CD4-positive, CD25-positive, alpha-beta regulatory T cell (primary cell): ENCODE measurements around the gene SECISBP2. TPM values are rescaled to one million over a fixed set of nuclear protein-coding genes. Genes with fewer than 3 reads are reported as not detected.

Source experiments
- ATAC-seq, 2 donors: fragments of 150-1000 bp; cut with Tn5 transposase; one replicate each; pipeline ENCODE4 v1.10.0; 2021; ENCODE audit warnings: low read depth in 2 of 2, moderate number of reproducible peaks in 2 of 2, moderate library complexity in 1 of 2
- DNase-seq, 3 donors: peaks; one replicate each; pipeline versions ENCODE4 v3.0.0 to v3.0.0-alpha.2; 2012 to 2022; ENCODE audit warnings: mixed read lengths in 1 of 3
- H3K27ac ChIP-seq: one replicate; pipeline ENCODE4 v1.7.0; 2013; ENCODE audit warnings: mild to moderate bottlenecking, low read length; ENCODE audit not compliant: insufficient read depth, poor library complexity, severe bottlenecking
- H3K27me3 ChIP-seq: one replicate; pipeline ENCODE4 v1.7.0; 2013; ENCODE audit warnings: low read length; ENCODE audit not compliant: control insufficient read depth, insufficient read depth
- H3K36me3 ChIP-seq: one replicate; pipeline ENCODE4 v1.7.0; 2013; ENCODE audit warnings: mild to moderate bottlenecking, low read length, moderate library complexity; ENCODE audit not compliant: control insufficient read depth, insufficient read depth
- H3K4me1 ChIP-seq: 2 replicates; pipeline ENCODE4 v1.7.0; 2013; ENCODE audit warnings: mild to moderate bottlenecking, low read length; ENCODE audit not compliant: insufficient read depth, control insufficient read depth, poor library complexity, severe bottlenecking
- H3K4me3 ChIP-seq: one replicate; pipeline ENCODE4 v1.7.0; 2013; ENCODE audit warnings: low read depth, mild to moderate bottlenecking, low read length, moderate library complexity
- H3K9me3 ChIP-seq, 2 experiments: 1 replicate in 1 of 2; 2 replicates in 1 of 2; pipeline ENCODE4 v1.7.0; 2013; ENCODE audit warnings: low read length in 2 of 2, mild to moderate bottlenecking in 1 of 2, moderate library complexity in 1 of 2; ENCODE audit not compliant: control insufficient read depth in 2 of 2
- H3K27ac Mint-ChIP-seq, 3 donors: one replicate each; pipeline ENCODE4 v1.8.0; 2020 to 2022; ENCODE audit warnings: mild to moderate bottlenecking in 3 of 3, mixed read lengths in 3 of 3, moderate library complexity in 2 of 3
- H3K27me3 Mint-ChIP-seq: one replicate; pipeline ENCODE4 v1.8.0; 2022; ENCODE audit warnings: mild to moderate bottlenecking, mixed read lengths
- H3K36me3 Mint-ChIP-seq: one replicate; pipeline ENCODE4 v1.8.0; 2020; ENCODE audit warnings: mixed read lengths
- H3K4me1 Mint-ChIP-seq, 4 donors: one replicate each; pipeline ENCODE4 v1.8.0; 2020 to 2022; ENCODE audit warnings: mixed read lengths in 4 of 4, mild to moderate bottlenecking in 1 of 4
- H3K4me3 Mint-ChIP-seq, 4 donors: one replicate each; pipeline ENCODE4 v1.8.0; 2020 to 2022; ENCODE audit warnings: mild to moderate bottlenecking in 4 of 4, mixed read lengths in 4 of 4, moderate library complexity in 3 of 4
- H3K9me3 Mint-ChIP-seq, 7 donors: one replicate each; pipeline ENCODE4 v1.8.0; 2020 to 2022; ENCODE audit warnings: mixed read lengths in 7 of 7, mild to moderate bottlenecking in 3 of 7, moderate library complexity in 2 of 7
- polyA plus RNA-seq, 4 donors: library from polyadenylated mRNA; unstranded; fragments of 300-500 nt; fragmentation: Illumina TruSeq; gene quantifications; one replicate each; pipeline ENCODE4 v1.2.3, GENCODE V29; 2021
- total RNA-seq: library from RNA; stranded (reverse); gene quantifications from one replicate; pipeline ENCODE4 v1.2.3, GENCODE V29; 2022

SECISBP2 gene
- total and polyA plus RNA-seq, 5 donors from 2014 or later, result 19.2 to 129 (median 26.6) TPM

GRCh38 chr9:89363311-89363670, 45.0 kb downstream of the SECISBP2 start:
- H3K4me3 ChIP-seq, result no peak overlapping the region
- ATAC-seq, result no peak
- Mint-ChIP-seq H3K27me3 (no peaks in the 10 kb centered on the region), H3K4me3 (peak overlapping the region in 1 of 4 donors; percentile 22), H3K27ac (peak overlapping the region in 1 of 3 donors; percentile 61), H3K36me3 (peaks cover 23% of the 10 kb centered on the region), H3K9me3 (no peaks in the 10 kb centered on the region), H3K4me1 (peaks cover 0 to 20% (median 8%) of the 10 kb centered on the region in 4 donors)
- H3K36me3 ChIP-seq, result peaks cover 45% of the 10 kb centered on the region
- no peak for DNase-seq
- H3K27ac ChIP-seq, result no peak overlapping the region
- H3K9me3 ChIP-seq, result no peaks in the 10 kb centered on the region
- H3K4me1 ChIP-seq, result no peaks in the 10 kb centered on the region
- no peaks in the 10 kb centered on the region for H3K27me3 ChIP-seq

DNA sequence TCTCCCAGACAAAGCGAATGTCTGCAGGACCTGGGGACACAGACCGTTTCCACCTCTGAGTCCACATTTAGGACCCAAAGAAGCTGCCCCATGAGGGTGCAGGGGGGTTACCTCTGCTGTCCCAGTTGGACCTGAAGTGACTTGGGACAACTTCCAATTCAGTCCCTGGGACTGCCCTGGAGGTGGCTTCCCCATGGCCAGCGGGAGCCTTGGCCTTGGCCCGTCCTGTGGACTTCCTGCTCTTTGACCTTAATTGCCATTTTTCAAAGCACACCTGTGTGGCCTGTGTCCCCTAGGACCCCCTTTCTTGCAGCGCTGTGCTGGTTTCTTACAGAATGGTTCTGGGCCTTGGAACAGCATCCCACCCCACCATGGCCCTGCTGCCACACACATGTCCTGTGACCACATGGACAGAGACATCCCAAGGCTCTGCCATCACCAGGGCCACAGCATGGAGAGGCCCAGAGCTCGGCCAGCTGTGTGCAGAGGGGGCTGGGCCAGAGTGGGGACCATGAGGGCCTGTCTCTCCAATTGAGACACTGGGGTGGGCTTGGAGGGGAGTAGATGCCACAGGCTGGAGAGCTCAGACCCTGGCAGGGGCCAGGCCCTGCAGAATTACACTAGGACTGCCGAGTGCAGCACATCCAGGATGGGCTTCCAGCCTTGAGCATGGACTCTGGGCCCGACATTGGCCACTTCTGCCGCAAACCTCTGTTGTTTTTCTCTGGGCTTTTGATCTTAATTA, 45.8 kb downstream of the SECISBP2 start:
- Histone ChIP-seq H3K4me3 (no peak overlapping the region), H3K4me1 (no peaks in the 10 kb centered on the region), H3K9me3 (no peaks in the 10 kb centered on the region), H3K27ac (no peak overlapping the region), H3K27me3 (no peaks in the 10 kb centered on the region), H3K36me3 (peaks cover 37% of the 10 kb centered on the region)
- no peak overlapping the region for H3K4me3 Mint-ChIP-seq
- no peaks in the 10 kb centered on the region for H3K27me3 Mint-ChIP-seq
- H3K9me3 Mint-ChIP-seq, result no peaks in the 10 kb centered on the region
- H3K4me1 Mint-ChIP-seq, result peaks cover 0 to 20% (median 9%) of the 10 kb centered on the region in 4 donors
- peaks cover 16% of the 10 kb centered on the region for H3K36me3 Mint-ChIP-seq
- ATAC-seq (no peak), DNase-seq (no peak)
- peak overlapping the region in 1 of 3 donors; percentile 52 for H3K27ac Mint-ChIP-seq

DNA sequence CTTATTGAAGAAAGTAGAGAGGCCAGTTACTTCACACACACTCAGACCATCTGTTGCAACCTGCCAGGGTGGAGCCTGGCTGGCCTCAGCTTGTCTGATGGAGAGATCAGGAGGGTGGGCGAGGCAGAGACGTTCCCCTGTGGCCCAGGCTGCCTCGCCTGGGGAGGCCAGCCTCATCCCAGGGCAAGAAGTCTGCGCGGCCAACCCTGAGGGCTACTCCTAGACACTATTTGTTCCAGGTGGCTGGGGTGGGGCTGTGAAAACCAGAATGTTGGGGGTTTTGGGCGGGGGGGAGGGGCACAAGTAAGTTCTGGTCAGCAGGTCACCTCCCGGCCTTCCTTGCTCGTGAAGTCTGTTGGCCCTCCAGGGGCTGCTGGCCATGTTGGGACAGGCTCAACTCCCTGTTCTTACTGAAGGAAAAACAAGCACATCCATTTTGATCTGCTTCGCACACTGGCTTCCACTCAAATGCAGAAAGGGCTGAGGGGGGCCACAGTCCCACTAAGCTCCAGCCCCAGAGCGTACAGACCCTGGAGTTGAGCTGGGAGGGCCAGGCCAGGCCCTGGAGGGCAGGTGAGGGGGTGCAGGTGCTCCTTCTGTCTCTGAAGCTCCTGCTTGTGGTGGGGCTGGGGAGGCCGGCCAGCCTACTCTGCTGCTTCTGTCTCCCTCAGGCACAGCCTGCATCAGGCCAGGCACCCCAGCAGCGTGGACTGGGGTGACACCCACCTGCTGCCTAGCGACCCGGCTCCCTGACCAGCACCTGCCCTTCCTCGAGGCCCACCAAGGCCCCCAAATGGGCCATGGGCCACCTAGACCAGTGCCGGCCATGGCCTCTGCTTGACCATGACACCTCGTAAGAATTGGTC, 46.6 kb downstream of the SECISBP2 start:
- peaks cover 29% of the 10 kb centered on the region for H3K36me3 ChIP-seq
- H3K27ac Mint-ChIP-seq, result peak overlapping the region in 1 of 3 donors; percentile 52

DNA sequence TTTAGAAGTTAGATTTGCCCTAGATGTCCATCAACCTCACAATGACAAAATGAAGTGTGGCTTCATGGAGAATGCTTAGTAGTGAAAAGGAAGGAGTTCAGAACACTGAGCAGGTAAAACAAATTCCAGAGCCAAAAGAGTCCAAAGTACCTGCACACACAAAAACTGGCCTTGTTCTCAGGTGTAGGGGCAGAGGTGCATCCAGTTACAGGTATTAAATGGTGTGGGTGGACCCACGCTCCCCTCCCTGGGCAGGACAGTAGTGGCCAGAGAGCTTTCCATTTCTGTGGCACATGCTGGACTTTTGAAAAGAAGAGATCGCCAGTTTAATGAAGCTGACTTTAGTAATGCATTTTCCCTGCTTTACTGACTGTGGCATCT, 47.2 kb downstream of the SECISBP2 start:
- H3K4me1 ChIP-seq, result no peaks in the 10 kb centered on the region
- H3K36me3 ChIP-seq, result peaks cover 23% of the 10 kb centered on the region
- DNase-seq (no peak), ATAC-seq (no peak)
- Mint-ChIP-seq H3K9me3 (no peaks in the 10 kb centered on the region), H3K27ac (peak overlapping the region in 1 of 3 donors; percentile 38), H3K27me3 (no peaks in the 10 kb centered on the region), H3K4me3 (no peak overlapping the region), H3K4me1 (peaks cover 0 to 12% (median 5%) of the 10 kb centered on the region in 4 donors), H3K36me3 (peaks cover 13% of the 10 kb centered on the region)
- no peaks in the 10 kb centered on the region for H3K9me3 ChIP-seq
- no peaks in the 10 kb centered on the region for H3K27me3 ChIP-seq
- peak overlapping the region; percentile 17 for H3K27ac ChIP-seq
- no peak overlapping the region for H3K4me3 ChIP-seq

More for the DNA sequence above, 46.6 kb downstream of the SECISBP2 start:
- ATAC-seq (no peak), DNase-seq (no peak)
- H3K4me3 ChIP-seq, result no peak overlapping the region
- peaks cover 0 to 18% (median 8%) of the 10 kb centered on the region in 4 donors for H3K4me1 Mint-ChIP-seq
- peak overlapping the region; percentile 17 for H3K27ac ChIP-seq
- H3K4me3 Mint-ChIP-seq, result no peak overlapping the region
- no peaks in the 10 kb centered on the region for H3K27me3 ChIP-seq
- peaks cover 16% of the 10 kb centered on the region for H3K36me3 Mint-ChIP-seq
- H3K9me3 Mint-ChIP-seq, result no peaks in the 10 kb centered on the region
- H3K27me3 Mint-ChIP-seq, result no peaks in the 10 kb centered on the region
- no peaks in the 10 kb centered on the region for H3K4me1 ChIP-seq
- no peaks in the 10 kb centered on the region for H3K9me3 ChIP-seq

GRCh38 chr9:89366711-89367110, 48.4 kb downstream of the SECISBP2 start:
- Histone ChIP-seq H3K4me3 (no peak overlapping the region), H3K9me3 (no peaks in the 10 kb centered on the region), H3K27ac (no peak overlapping the region), H3K36me3 (peaks cover 12% of the 10 kb centered on the region), H3K4me1 (no peaks in the 10 kb centered on the region), H3K27me3 (no peaks in the 10 kb centered on the region)
- Mint-ChIP-seq H3K9me3 (no peaks in the 10 kb centered on the region), H3K4me1 (peaks cover 0 to 11% (median 3%) of the 10 kb centered on the region in 4 donors), H3K4me3 (peak overlapping the region in 1 of 4 donors; percentile 38), H3K27me3 (no peaks in the 10 kb centered on the region), H3K27ac (peak overlapping the region in 2 of 3 donors; percentile 31 to 48), H3K36me3 (peaks cover 2% of the 10 kb centered on the region)
- DNase-seq (no peak), ATAC-seq (no peak)

GRCh38 chr9:89367281-89367680, 49.0 kb downstream of the SECISBP2 start:
- DNase-seq (no peak), ATAC-seq (no peak)
- no peaks in the 10 kb centered on the region for H3K27me3 ChIP-seq
- H3K27me3 Mint-ChIP-seq, result no peaks in the 10 kb centered on the region
- no peak overlapping the region for H3K27ac ChIP-seq
- H3K4me1 Mint-ChIP-seq, result peaks cover 0 to 11% (median 3%) of the 10 kb centered on the region in 4 donors
- no peak overlapping the region for H3K4me3 ChIP-seq
- peak overlapping the region in 1 of 3 donors; percentile 48 for H3K27ac Mint-ChIP-seq
- H3K4me1 ChIP-seq, result no peaks in the 10 kb centered on the region
- H3K9me3 ChIP-seq, result no peaks in the 10 kb centered on the region
- H3K36me3 ChIP-seq, result peaks cover 6% of the 10 kb centered on the region
- H3K36me3 Mint-ChIP-seq, result no peaks in the 10 kb centered on the region
- peak overlapping the region in 1 of 4 donors; percentile 76 for H3K4me3 Mint-ChIP-seq
- H3K9me3 Mint-ChIP-seq, result no peaks in the 10 kb centered on the region

DNA sequence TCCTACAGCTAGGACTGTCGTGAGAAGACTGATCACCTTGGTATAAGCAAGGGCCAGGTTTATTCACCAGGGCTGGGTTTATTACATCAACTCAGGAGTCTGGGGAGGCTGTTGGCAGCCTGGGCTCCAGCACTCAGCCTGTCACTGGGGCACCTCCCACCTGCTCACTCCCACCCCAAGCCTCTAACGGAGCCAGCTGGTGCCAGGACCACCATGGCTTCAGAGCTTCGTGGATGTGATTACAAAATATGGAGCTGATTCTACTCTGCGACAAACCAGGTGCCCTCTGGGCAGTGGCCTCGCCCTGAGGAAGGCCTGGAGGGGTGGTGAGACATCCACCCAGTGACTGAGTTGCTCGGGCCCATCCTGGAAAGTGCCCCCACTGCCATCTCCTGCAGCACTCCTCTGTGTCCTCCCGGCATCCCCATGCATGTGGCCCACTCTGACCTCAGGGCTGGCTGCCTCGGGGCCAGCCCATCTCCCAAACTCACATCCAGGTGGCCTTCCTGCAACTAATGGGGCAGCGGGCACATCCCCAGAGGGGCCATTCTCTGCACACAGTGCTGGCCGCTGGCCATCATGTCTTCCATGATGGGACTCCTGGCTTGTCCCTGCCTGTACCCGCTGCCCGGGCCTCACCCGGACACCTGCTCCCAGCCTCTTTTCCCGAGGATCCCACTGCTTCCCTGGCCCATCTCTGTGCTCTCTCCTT, 49.6 kb downstream of the SECISBP2 start:
- no peaks in the 10 kb centered on the region for H3K36me3 Mint-ChIP-seq
- Histone ChIP-seq H3K27me3 (no peaks in the 10 kb centered on the region), H3K4me1 (no peaks in the 10 kb centered on the region), H3K9me3 (no peaks in the 10 kb centered on the region), H3K4me3 (no peak overlapping the region), H3K27ac (no peak overlapping the region), H3K36me3 (peaks cover under 1% of the 10 kb centered on the region)
- H3K9me3 Mint-ChIP-seq, result no peaks in the 10 kb centered on the region
- H3K27ac Mint-ChIP-seq, result peak overlapping the region in 1 of 3 donors; percentile 52
- H3K4me1 Mint-ChIP-seq, result peaks cover 0 to 11% (median 6%) of the 10 kb centered on the region in 4 donors
- ATAC-seq (no peak), DNase-seq (no peak)
- H3K4me3 Mint-ChIP-seq, result no peak overlapping the region
- no peaks in the 10 kb centered on the region for H3K27me3 Mint-ChIP-seq
